Suprapubic skin (tissue), 4 donors: ENCODE measurements around the gene CFAP97D1. TPM values are rescaled to one million over a fixed set of nuclear protein-coding genes. Genes with fewer than 3 reads are reported as not detected.

Experiments used
- DNase-seq, 2 donors: peaks; one replicate each; pipeline ENCODE4 v3.0.0-alpha.2; 2019; ENCODE audit warnings: low spot score in 2 of 2
- H3K27ac ChIP-seq: fragments of 200-600 bp; sonication (generic); one replicate; pipeline ENCODE4 v1.5.1; 2019
- H3K27me3 ChIP-seq: fragments of 200-600 bp; sonication (generic); one replicate; pipeline ENCODE4 v1.5.1; 2019
- H3K36me3 ChIP-seq: fragments of 200-600 bp; sonication (generic); one replicate; pipeline ENCODE4 v1.5.1; 2019
- H3K4me1 ChIP-seq: fragments of 200-600 bp; sonication (generic); one replicate; pipeline ENCODE4 v1.5.1; 2019
- H3K4me3 ChIP-seq: fragments of 200-600 bp; sonication (generic); one replicate; pipeline ENCODE4 v1.5.1; 2019; ENCODE audit warnings: mild to moderate bottlenecking
- H3K9me3 ChIP-seq: fragments of 200-600 bp; sonication (generic); one replicate; pipeline ENCODE4 v1.5.1; 2019
- EP300 ChIP-seq: sonication (generic); formaldehyde crosslinking; IDR thresholded peaks from one replicate; pipeline ENCODE4 v1.6.1; 2017; ENCODE audit warnings: antibody characterized with exemption
- POLR2A ChIP-seq, 2 donors: fragments of 450-650 bp; IDR thresholded peaks; one replicate each; pipeline ENCODE4 v1.6.1; 2017; ENCODE audit warnings: antibody characterized with exemption in 2 of 2, mild to moderate bottlenecking in 2 of 2, moderate library complexity in 2 of 2
- POLR2AphosphoS5 ChIP-seq, 3 donors: sonication (generic); formaldehyde crosslinking; IDR thresholded peaks; one replicate each; pipeline ENCODE4 v1.6.1; 2017; ENCODE audit warnings: antibody characterized with exemption in 3 of 3
- WGBS: methylation state at CpG from one replicate; pipeline ENCODE4 v1.1.5; 2018; 5-methylcytosine and 5-hydroxymethylcytosine counted together
- total RNA-seq, 4 donors: library from RNA; depleted of rRNA; stranded (reverse); fragments of >200 nt; gene quantifications; one replicate each; pipeline ENCODE4 v1.1.0, GENCODE V29; 2016
- TF ChIP-seq, protein P1 (sequence below), 2 donors: fragments of 200-600 bp in 1 of 2; fragments of 450-650 bp in 1 of 2; sonication (generic) in 1 of 2; IDR thresholded peaks; one replicate each; pipeline ENCODE4 v1.5.1; 2016 to 2019; ENCODE audit warnings: antibody characterized with exemption in 2 of 2, mild to moderate bottlenecking in 1 of 2, moderate library complexity in 1 of 2

The CFAP97D1 gene
- total RNA-seq, 4 donors from 2014 or later: 0.10 to 0.48 (median 0.13) TPM; not detected in 1

DNA sequence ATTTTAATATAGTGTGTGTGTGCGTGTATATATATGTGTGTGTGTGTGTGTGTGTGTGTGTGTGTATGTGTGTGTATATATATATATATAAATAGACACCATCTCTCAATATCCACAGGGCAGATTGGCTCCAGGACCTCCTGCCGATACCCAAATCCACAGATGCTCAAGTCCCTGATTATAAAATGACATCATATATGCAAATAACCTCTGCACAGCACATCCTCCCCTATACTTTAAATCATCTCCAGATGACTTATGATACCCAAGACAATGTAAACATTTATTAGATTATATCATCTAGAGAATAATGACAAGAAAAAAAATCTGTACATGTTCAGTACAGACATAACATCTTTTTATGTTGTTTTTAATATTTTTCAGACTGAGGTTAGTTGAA lies 9.3 kb upstream of the CFAP97D1 start:
- Histone ChIP-seq H3K4me3 (no peak overlapping the region), H3K36me3 (peaks cover 85% of the 10 kb centered on the region), H3K27ac (no peak overlapping the region), H3K9me3 (no peaks in the 10 kb centered on the region), H3K27me3 (no peaks in the 10 kb centered on the region), H3K4me1 (peaks cover 2% of the 10 kb centered on the region)
- no peak for DNase-seq
- 95% methylated on average over 2 of the region's 2 CpGs for WGBS
- TF ChIP-seq, protein P1, sequence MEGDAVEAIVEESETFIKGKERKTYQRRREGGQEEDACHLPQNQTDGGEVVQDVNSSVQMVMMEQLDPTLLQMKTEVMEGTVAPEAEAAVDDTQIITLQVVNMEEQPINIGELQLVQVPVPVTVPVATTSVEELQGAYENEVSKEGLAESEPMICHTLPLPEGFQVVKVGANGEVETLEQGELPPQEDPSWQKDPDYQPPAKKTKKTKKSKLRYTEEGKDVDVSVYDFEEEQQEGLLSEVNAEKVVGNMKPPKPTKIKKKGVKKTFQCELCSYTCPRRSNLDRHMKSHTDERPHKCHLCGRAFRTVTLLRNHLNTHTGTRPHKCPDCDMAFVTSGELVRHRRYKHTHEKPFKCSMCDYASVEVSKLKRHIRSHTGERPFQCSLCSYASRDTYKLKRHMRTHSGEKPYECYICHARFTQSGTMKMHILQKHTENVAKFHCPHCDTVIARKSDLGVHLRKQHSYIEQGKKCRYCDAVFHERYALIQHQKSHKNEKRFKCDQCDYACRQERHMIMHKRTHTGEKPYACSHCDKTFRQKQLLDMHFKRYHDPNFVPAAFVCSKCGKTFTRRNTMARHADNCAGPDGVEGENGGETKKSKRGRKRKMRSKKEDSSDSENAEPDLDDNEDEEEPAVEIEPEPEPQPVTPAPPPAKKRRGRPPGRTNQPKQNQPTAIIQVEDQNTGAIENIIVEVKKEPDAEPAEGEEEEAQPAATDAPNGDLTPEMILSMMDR (IDR thresholded peaks at IDR 0.05): no peak
- TF ChIP-seq POLR2A (IDR thresholded peaks at IDR 0.05) (no peak), POLR2AphosphoS5 (IDR thresholded peaks at IDR 0.05) (no peak), EP300 (no peak)

DNA sequence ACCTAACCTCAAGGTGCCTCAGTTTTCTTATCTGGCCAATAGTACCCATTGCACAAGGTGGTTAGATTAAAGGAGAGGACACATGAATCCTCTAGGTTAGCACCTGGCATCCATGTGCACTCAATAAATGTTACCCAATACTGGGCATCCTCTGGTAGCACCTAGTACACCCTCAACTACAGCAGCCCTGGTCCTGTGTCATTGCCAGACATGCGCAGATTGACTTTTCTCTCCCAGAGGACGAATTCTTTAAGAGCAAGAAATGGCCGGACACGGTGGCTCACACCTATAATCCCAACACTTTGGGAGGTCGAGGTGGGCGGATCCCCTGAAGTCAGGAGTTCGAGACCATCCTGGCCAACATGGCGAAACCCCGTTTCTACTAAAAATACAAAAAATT lies 8.8 kb upstream of the CFAP97D1 start:
- no peak for DNase-seq
- H3K4me1 ChIP-seq: peaks cover 4% of the 10 kb centered on the region
- H3K27me3 ChIP-seq: no peaks in the 10 kb centered on the region
- TF ChIP-seq EP300 (no peak), POLR2A (IDR thresholded peaks at IDR 0.05) (no peak), POLR2AphosphoS5 (IDR thresholded peaks at IDR 0.05) (no peak)
- TF ChIP-seq, protein P1 (IDR thresholded peaks at IDR 0.05): no peak
- no peak overlapping the region for H3K27ac ChIP-seq
- peaks cover 85% of the 10 kb centered on the region for H3K36me3 ChIP-seq
- no peak overlapping the region for H3K4me3 ChIP-seq
- 94% methylated on average over 9 of the region's 9 CpGs for WGBS
- H3K9me3 ChIP-seq: no peaks in the 10 kb centered on the region

- DNase-seq: no peak
- TF ChIP-seq, protein P1 (IDR thresholded peaks at IDR 0.05): no peak
- TF ChIP-seq EP300 (no peak), POLR2AphosphoS5 (IDR thresholded peaks at IDR 0.05) (no peak), POLR2A (IDR thresholded peaks at IDR 0.05) (no peak)
- Histone ChIP-seq H3K4me3 (no peak overlapping the region), H3K9me3 (no peaks in the 10 kb centered on the region), H3K4me1 (peaks cover 20% of the 10 kb centered on the region), H3K36me3 (peaks cover 75% of the 10 kb centered on the region), H3K27ac (peak overlapping the region; percentile 31), H3K27me3 (no peaks in the 10 kb centered on the region)
- 82% methylated on average over 10 of the region's 10 CpGs for WGBS
These were observed 7.2 kb upstream of the CFAP97D1 start for GRCh38 chr17:43772877-43773648.

DNA sequence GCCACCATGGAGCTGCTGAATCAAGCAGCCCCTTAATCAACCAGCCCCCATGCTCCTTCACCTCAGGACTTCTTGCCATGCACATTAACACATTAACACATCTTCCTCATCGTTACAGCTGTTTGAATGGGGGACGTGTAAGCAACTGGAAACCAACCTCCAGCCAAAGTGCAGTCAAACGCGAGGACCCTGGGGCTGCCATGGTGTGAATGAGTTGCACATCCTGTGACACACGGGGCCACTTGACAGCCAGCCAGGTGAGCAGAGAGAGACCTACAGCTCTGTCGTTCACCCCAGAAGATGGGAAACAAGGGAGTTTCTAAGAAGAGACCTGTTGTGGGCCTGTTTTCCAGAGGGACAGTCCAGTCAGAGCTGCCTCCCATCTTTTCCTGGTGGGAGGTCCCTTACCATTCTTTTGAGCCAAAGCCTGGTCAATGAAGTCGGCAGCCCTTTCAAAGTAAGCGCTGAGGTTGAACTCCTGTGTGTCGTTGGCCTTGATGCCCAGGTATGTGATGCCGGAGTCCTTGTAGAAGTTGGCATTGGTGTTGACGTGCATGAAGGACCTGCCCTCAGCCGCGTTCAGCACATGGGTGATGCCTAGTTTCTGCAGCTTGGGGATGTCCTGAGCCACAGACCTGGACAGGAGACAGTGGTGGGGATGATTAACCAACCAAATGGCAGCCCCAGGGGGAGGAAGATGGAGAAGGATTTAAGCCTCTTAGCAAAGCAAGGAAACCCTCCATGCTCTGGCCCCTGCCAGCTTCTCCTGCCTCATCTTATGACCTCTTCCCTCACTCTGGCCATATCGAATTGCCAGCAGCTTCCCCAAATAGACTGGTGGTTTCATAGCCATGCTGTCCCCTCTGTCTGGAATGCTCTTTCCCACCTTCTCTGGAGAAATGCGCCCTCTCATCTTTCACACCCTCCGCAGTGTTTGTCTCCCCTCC lies 5.7 kb upstream of the CFAP97D1 start:
- no peak for TF ChIP-seq EP300
- TF ChIP-seq POLR2AphosphoS5 (IDR thresholded peaks at IDR 0.05): no peak
- TF ChIP-seq, protein P1 (IDR thresholded peaks at IDR 0.05): no peak
- no peak for TF ChIP-seq POLR2A (IDR thresholded peaks at IDR 0.05)
- H3K4me3 ChIP-seq: no peak overlapping the region
- peaks cover 60% of the 10 kb centered on the region for H3K36me3 ChIP-seq
- no peak for DNase-seq
- 90% methylated on average over 16 of the region's 16 CpGs for WGBS
- H3K27ac ChIP-seq: no peak overlapping the region
- H3K27me3 ChIP-seq: no peaks in the 10 kb centered on the region
- peaks cover 27% of the 10 kb centered on the region for H3K4me1 ChIP-seq
- no peaks in the 10 kb centered on the region for H3K9me3 ChIP-seq
